ENCODE measurements around the gene TDO2. TPM values are rescaled to one million over a fixed set of nuclear protein-coding genes. Genes with fewer than 3 reads are reported as not detected.

Gene TDO2
- total RNA-seq (2012; rRNA removed): 0.18 and 0.28 TPM in 2 replicates
- 0.09 and 0.19 TPM in 2 replicates for polyA plus RNA-seq (2012; rRNA removed)
- polyA plus RNA-seq (2012; cell fraction: cytosol; rRNA removed): 0.02 TPM in 1 of 2 replicates, not detected in the other
- 0.03 and 0.46 TPM in 2 replicates for polyA plus RNA-seq (2012; cell fraction: nucleus; rRNA removed; ENCODE audit: low replicate concordance)
- Bru-seq, nascent RNA: percentile 19 among the genes with signal in this experiment
- BruChase-seq, experiment 1, labeled RNA remaining after a 6-hour chase: percentile 16 among the genes with signal in this experiment
- BruChase-seq, experiment 2, labeled RNA remaining after a 2-hour chase: percentile 21 among the genes with signal in this experiment
- long read RNA-seq, partial matches to known transcripts: 0 of 1 reads
- long read RNA-seq, other reads (novel, unspliced or antisense): 1 of 1 reads

DNA sequence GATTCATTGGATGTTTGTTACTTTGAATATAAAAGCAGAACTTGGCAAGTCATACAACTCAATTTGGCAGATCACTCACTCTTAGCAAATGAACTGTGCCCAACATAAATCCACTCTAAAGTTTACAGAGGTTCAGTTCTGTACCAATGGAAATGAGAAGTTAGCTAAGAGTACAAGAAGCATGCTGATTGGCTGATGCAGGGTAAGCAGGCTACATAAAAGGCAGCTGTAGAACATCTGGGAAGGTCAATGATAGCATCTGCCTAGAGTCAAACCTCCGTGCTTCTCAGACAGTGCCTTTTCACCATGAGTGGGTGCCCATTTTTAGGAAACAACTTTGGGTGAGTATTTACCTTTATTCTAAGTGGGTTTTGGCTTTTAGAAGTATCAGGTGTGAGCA lies at the start of gene TDO2:
Gene TDO2 (plus strand): TSS at position 244 of the 400 bp plus-strand sequence. CDS start 63 bp downstream, at position 307.
- no peak within 1 kb of the TSS for H3K56ac ChIP-seq (ENCODE audit: extremely low read depth, insufficient read depth, low read length)
- in situ Hi-C loops (cut with MboI; ENCODE audit: low sequenced_read_pairs): no loop called here
- no peak within 1 kb of the TSS for H4K8ac ChIP-seq (ENCODE audit: low read depth in 2 of 2, low read length in 2 of 2)
- no peaks in the 10 kb centered on the region for H3K9me3 ChIP-seq (ENCODE audit: control insufficient read depth, insufficient read depth, low read length)
- H3K36me3 ChIP-seq (ENCODE audit: control insufficient read depth, insufficient read depth, low read length): no peaks in the 10 kb centered on the region
- ATAC-seq (ENCODE audit: low read depth) (no peak), DNase-seq (no peak)
- no peaks in the 10 kb centered on the region for H3K27me3 ChIP-seq (ENCODE audit: control insufficient read depth, insufficient read depth, low read length)
- BruUV-seq (replicated peaks): no TSS peak
- WGBS, 2 experiments (ENCODE audit: extremely low coverage in 2 of 2, insufficient read length in 1 of 2): no CpG with 5 or more reads among the region's 1 CpG
- POLR2A ChIA-PET (ENCODE audit: unreplicated experiment): no interaction called here
- no peak within 1 kb of the TSS for H3K27ac ChIP-seq (ENCODE audit: insufficient read depth, low read length)
- H3K4me2 ChIP-seq (ENCODE audit: low read depth, low read length): no peak within 1 kb of the TSS
- H2BK5ac ChIP-seq (ENCODE audit: low read depth, low read length, poor library complexity, severe bottlenecking): no peak within 1 kb of the TSS
- H3K9me1 ChIP-seq (ENCODE audit: insufficient read depth, low read length): no peaks in the 10 kb centered on the region
- H2BK15ac ChIP-seq (ENCODE audit: low read depth, low read length): no peak within 1 kb of the TSS
- H4K91ac ChIP-seq (ENCODE audit: insufficient read depth, low read depth, low read length): no peak within 1 kb of the TSS
- CTCF ChIA-PET: no interaction called here
- dilution Hi-C loops (cut with HindIII; ENCODE audit: low sequenced_read_pairs, unreplicated experiment): no loop called here
- no peak within 1 kb of the TSS for H3K4ac ChIP-seq (ENCODE audit: low read depth, low read length)
- no peak within 1 kb of the TSS for H3K18ac ChIP-seq (ENCODE audit: low read depth, low read length)
- H3K14ac ChIP-seq (replicated peaks; ENCODE audit: low read depth, low read length): no peak within 1 kb of the TSS
- no peak within 1 kb of the TSS for H2AFZ ChIP-seq (replicated peaks; ENCODE audit: low read length, poor library complexity)
- no peak within 1 kb of the TSS for H2BK120ac ChIP-seq (ENCODE audit: low read depth, low read length)
- no peaks in the 10 kb centered on the region for H4K20me1 ChIP-seq (ENCODE audit: insufficient read depth, low read length)
- no peak within 1 kb of the TSS for H3K4me3 ChIP-seq (ENCODE audit: insufficient read depth, low read depth, low read length)
- no peak within 1 kb of the TSS for H2AK5ac ChIP-seq (ENCODE audit: low read depth, low read length)
- intact Hi-C loops (cut with micrococcal nuclease): no loop called here
- no peaks in the 10 kb centered on the region for H3K79me1 ChIP-seq (ENCODE audit: low read depth in 1 of 2, low read length in 2 of 2)
- no peak within 1 kb of the TSS for H2AK9ac ChIP-seq (replicated peaks; ENCODE audit: low read depth, low read length, poor library complexity)
- H4K5ac ChIP-seq (ENCODE audit: low read depth, low read length): no peak within 1 kb of the TSS
- H3K23ac ChIP-seq (ENCODE audit: low read depth, low read length): no peak within 1 kb of the TSS
- no peak within 1 kb of the TSS for H3K9ac ChIP-seq (ENCODE audit: low read depth, low read length)
- TF ChIP-seq RFX5 (IDR thresholded peaks at IDR 0.05; ENCODE audit: low read depth, low read length) (no peak), CEBPB (IDR thresholded peaks at IDR 0.05; ENCODE audit: low read depth, low read length) (no peak), POLR2A (IDR thresholded peaks at IDR 0.05; ENCODE audit: low read depth, low read length) (no peak), CHD1 (IDR thresholded peaks at IDR 0.05; ENCODE audit: low read depth, low read length) (no peak), RCOR1 (IDR thresholded peaks at IDR 0.05; ENCODE audit: insufficient replicate concordance, low read length) (no peak), BHLHE40 (IDR thresholded peaks at IDR 0.05; ENCODE audit: low read depth, low read length) (no peak), SMC3 (IDR thresholded peaks at IDR 0.05; ENCODE audit: low read depth, low read length) (no peak), USF2 (IDR thresholded peaks at IDR 0.05; ENCODE audit: low read depth, low read length) (no peak)
- H3K4me1 ChIP-seq (ENCODE audit: control insufficient read depth, insufficient read depth, low read length): peaks cover 2% of the 10 kb centered on the region; the same call in 1 of the 2 replicates
- no peak within 1 kb of the TSS for H2BK20ac ChIP-seq (ENCODE audit: low read depth, low read length)

Measured in IMR-90 (cell line).